Activated CD8-positive, alpha-beta memory T cell treated with anti-CD3 and anti-CD28 coated beads, Interleukin-2, amount 50 U/mL, for 24 hours (primary cell): ENCODE measurements around the gene RAB30.
"Not testable (repeated sequence)": the region's sequence is repeated elsewhere in the genome, so short reads cannot be mapped to it uniquely, and the experiment has no call there.

ENCODE experiments used
- DNase-seq: peaks from one replicate; pipeline ENCODE4 v3.0.0-alpha.2; 2020; ENCODE audit errors: extremely low read depth

RAB30 gene

DNA sequence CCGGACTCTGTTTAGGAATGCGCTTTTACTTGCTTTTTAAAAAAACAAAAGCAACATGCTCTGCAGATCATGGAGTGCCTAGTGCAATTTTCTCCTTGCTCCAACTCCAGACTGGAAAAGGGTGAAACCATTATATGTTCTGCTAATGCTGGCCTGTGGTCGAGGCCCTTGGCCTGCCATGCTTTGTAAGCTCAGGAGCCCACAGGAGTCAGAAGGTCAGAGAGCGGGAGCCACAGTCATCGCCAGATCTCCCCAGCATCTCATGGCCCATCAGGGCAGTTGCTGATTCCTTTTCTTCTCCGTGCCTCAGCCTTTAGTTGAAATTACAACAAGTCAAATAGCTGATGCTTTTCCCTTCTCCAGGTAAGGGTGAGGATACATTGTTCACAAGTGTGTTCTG is 89.8 kb downstream of the RAB30 start:
- DNase-seq, result no peak

DNA sequence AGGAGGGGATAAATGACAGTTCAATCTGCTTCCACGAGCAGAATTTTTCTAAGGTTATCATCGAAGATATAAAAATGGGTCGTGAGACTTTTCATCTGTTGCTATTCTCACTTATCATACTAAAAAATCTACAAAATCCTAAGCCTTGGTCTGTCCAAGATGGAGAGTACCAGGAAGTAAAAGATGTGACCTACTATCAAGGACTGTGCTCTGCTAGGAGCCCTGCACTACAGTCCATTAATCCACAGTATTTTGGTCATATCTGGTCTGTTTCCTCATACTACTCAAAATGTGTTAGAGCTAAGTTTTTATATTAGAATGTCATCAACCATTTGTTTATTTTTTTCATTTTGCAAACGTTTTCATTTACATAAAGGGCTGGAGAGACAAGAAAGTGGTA is 90.8 kb downstream of the RAB30 start:
- no peak for DNase-seq

DNA sequence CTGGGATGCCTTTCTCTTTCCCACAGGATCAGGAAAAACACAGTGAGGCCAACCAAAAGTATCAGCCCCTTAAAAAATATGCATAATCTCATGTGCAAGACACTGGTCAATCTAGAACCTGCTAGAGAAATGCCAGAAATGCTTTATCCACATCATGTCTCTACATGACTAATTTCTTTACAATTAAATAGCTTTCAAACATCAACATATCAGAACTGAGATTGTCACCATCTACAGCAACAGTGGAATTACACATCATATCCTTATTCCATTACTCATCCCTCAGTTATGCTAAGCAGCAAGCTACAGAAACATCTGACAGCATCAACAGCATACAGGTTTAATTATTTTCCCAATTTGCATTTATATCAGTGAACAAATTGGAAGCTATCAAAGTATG is 91.4 kb downstream of the RAB30 start:
- no peak for DNase-seq

DNA sequence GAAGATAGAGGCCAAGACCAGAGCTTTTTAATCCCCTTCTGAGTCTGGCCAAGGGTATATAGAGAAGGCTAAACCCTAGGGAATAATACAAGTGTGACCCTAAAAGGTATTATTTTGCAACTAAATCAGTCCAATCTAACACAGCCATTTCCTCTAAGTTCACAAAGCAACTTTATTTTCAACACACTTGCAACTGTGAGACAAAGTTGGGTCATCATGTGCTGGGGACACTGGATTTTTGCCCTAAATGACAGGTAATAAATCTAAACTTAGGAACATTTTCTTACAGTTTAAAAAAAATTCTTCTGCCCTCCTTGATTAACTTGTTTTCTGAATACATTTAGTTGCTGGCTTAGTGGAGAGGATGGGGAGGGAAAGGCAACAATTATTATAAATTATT is 91.9 kb downstream of the RAB30 start:
- no peak for DNase-seq

DNA sequence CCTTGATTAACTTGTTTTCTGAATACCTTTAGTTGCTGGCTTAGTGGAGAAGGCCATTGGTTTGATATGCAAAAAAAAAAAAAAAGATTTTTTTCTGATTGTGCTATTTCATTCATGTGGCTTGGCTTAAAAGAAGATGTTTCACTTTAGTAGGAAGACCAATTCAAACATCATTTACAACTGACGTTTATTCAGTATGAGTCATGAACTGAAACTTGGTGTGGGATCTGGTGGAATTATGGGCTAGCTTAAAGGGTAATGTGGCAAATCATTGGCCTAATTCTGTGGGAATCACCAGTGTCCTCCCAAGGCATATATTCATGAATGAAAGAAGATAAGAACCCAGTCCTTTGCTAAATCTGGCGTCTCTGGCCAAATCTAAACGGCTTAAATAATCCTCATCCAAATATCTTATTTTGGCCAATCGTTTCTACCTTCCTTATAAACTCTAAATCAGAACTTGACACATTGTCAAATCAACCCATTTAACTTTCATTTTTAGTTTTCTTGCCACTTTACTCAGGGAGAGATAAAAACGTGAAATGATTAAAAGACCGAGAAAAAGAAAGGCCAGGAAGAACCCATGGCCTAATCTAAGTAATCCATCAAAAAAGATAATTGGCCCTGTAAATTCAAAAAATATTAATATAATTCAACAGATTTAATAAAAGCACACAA is 93.1 kb downstream of the RAB30 start:
- DNase-seq, result no peak

DNA sequence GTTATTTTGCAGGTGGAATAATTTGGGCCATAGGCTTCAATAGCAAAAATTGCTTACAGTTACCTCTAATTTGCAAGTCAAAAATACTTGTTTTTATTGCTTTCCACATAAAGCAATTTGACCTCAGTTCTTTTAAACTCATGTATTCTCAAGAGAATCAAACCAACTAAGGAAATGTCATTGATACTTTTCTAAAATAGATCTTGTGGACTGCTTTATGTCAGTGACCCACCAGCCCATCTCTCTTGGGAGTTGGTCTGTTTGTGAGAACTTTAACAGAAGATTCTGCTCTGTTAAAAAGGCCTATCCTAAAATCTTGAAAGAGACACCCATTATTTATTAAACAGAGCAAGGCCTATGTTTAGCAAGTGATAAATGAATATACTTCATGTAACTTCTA is 94.9 kb downstream of the RAB30 start:
- no peak for DNase-seq

DNA sequence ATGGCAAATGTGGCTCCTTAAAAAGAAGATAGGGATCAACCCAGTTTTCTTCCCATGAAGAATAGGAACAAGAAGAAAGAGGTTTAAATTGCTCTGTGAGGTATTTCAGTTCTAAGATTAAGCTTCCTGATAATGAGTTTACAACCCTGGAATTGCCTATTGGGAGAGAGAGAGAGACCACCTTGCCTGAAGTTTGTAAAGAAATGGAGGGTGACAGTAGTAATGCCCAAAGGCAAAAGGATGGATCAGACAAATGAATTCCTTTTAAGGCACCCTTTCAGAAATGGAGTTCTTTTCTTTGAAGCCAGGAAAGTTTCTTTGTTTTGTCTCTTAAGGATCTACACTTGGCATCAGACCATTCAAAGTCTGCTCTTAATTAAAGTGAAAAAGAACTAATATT is 95.8 kb downstream of the RAB30 start:
- no peak for DNase-seq

DNA sequence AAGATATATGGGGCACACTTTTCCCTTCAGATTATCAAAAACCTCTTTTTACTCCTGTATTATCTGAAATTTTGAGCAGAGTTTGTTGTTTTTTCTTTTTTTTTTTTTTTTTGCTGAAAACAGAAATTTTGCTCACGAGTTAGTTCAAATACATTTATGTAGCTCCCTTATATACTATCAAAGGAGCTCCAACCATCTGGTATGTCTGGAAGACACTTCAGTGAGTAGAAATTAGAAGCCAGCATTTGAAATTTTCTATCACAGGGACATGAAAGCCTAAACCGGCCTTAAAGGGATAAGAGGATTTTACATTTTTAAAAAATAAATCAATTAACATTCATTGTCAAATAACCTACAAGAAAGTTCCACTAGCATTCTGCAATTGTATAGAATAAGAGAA is 96.8 kb downstream of the RAB30 start:
- no peak for DNase-seq

DNA sequence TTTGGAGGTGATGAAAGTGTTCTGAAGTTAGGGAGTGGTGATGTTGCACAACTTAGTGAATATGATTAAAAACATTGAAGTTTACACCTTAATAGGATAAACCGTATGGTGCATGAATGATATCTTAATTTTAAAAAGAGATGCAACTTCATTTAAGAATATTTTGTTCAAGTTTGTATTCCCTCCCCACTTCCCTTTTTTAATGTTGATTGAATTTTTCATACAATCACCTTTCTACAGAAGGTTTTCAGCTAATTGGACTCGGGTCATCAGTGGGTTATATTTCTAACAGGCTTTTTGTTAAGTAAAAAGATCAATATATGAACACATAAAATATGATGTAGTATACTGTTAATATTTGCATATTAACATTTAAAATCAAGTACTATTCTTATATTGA is 97.6 kb downstream of the RAB30 start:
- no peak for DNase-seq

DNA sequence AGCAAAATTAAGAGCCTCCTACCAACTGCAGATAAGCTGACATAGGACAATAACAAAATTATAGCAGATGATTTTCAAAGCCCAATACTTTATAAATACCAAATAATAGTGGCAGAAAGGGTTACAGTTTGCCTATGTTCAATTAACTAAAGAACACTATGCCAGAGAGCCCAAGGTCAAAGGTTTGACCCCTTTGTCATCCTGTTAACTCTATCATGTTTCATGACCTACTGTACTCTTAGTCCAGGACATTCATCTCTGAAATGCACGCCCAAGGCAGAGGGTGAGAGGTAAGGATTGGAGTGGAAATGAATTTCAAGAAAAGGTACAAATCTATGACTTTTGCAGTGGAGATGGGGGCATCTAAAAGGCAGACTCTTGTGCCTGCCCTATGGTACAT is 99.6 kb downstream of the RAB30 start:
- no peak for DNase-seq

DNA sequence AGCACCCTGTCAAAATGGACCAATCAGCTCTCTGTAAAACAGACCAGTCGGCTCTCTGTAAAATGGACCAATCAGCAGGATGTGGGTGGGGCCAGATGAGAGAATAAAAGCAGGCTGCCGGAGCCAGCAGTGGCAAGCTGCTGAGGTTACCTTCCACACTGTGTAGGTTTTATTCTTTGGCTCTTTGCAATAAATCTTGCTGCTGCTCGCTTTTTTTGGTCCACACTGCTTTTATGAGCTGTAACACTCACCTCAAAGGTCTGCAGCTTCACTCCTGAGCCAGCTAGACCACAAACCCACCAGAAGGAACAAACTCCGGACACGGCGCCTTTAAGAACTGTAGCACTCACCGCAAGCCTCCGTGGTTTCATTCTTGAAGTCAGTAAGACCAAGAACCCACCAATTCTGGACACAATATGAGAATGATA is 100.2 kb downstream of the RAB30 start:
- DNase-seq, result not testable (repeated sequence)

DNA sequence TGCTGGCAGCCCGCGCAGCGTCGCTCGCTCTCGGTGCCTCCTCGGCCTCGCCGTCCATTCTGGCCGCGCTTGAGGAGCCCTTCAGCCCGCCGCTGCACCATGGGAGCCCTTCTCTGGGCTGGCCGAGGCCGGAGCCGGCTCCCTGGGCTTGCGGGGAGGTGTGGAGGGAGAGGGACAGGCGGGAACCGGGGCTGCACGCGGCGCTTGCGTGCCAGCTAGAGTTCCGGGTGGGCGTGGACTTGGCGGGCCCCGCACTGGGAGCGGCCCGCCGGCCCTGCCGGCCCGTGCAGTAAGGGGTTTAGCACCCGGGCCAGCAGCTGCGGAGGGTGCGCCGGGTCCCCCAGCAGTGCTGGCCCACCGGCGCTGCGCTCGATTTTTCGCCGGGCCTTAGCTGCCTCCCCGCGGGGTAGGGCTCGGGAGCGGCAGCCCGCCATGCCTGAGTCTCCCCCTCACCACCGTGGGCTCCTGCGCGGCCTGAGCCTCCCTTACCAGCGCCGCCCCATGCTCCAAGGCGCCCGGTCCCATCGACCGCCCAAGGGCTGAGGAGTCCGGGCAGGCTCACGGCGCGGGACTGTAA is 101.1 kb downstream of the RAB30 start:
- not testable (repeated sequence) for DNase-seq

DNA sequence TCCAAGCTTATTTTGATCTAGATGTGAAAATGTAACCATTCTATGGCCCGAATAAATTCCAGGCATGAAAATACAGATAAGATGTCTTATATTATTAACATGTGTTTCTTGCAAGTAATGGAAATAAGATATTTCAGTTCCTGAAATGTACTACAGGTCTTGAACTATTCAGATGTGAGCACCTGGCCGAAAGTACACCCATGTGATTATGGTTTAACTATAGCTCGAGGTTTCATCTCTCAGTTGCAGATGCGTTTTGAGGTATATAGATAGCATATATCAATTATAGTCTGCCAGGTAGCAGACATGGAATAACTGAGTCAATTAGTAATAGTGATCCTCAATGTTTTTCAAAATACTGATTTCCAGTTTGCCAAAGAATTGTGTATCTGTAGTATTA is 101.9 kb downstream of the RAB30 start:
- no peak for DNase-seq

DNA sequence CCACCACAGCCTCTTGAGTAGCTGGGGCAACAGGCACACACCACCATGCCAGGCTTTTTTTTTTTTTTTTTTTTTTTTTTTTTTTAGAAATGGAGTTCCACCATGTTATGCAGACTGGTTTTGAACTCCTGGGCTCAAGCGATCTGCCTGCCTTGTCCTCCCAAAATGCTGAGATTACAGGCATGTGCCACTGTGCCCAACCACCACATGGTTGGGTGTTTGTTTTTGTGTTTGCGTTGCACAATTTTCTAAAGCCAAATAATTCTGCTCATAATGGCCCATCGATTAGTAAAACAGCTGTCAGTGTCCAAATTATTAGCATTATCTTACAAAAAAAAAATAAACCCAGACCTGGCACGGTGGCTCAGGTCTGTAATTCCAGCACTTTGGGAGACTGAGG is 104.3 kb downstream of the RAB30 start:
- DNase-seq, result no peak

DNA sequence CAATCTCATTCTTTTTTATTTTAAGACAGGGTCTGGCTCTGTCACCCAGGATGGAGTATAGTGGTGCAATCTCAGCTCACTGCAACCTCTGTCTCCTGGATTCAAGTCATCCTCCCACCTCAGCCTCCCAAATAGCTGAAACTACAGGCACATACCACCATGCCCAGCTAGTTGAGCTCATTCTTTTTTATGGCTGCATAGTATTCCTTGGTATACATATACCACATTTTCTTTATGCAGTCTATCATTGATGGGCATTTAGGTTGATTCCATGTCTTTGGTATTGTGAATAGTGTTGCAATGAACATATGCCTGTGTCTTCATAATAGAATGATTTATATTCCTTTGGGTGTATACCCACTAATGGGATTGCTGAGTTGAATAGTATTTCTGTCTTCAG is 109.7 kb downstream of the RAB30 start:
- not testable (repeated sequence) for DNase-seq

DNA sequence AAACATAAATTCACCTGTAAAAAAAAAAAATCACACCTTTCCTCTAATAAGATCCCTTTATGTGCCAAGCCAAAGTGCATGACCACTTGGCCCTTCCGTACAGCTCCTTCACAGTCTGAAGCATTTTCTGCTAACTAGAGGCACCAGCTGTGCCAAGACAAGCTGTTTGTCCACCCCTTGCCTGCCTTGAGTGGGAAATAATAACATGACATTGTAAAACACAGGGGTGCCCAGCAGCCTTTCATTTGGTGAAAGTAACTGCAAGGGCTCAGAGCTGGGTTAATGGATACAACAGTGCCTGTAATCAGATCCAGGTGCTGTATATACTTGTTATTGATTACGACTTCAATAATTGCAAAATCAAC is 110.9 kb downstream of the RAB30 start:
- DNase-seq, result no peak

DNA sequence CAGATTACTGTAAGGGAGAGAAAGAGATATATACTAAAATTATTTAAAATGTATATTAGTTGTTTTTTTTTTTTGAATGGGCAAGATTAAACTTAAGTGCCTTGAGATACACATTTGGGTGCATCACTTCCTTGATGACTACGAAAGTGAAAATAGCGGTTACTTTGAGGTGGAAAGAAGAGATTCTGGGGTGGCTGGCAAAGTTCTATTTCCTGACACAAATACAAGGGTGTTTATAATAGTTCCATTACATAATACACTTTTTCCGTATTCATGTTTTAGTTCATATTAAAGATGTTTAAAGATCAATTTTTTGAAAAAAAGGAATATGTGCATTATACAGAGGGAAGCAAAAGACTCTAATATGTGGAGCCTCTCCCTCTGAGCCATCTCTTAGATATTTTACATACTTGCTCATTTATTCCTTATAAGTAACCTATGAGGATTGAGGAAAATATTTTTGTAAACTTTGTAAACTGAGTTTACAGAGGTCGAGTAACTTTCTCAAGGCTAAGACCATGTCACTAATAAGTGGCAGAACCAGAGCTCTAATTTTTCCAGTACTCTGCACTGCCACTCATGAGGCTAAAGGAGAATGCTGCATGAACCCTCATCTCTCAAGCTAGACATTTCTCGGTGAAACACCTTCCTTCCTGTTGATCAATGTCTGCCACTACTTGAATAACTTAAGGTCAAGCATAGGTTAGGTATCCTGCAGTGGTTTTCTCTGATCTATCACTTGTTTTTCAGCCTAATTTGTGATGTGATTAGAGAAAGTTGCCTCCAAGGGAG is 111.5 kb downstream of the RAB30 start:
- no peak for DNase-seq

DNA sequence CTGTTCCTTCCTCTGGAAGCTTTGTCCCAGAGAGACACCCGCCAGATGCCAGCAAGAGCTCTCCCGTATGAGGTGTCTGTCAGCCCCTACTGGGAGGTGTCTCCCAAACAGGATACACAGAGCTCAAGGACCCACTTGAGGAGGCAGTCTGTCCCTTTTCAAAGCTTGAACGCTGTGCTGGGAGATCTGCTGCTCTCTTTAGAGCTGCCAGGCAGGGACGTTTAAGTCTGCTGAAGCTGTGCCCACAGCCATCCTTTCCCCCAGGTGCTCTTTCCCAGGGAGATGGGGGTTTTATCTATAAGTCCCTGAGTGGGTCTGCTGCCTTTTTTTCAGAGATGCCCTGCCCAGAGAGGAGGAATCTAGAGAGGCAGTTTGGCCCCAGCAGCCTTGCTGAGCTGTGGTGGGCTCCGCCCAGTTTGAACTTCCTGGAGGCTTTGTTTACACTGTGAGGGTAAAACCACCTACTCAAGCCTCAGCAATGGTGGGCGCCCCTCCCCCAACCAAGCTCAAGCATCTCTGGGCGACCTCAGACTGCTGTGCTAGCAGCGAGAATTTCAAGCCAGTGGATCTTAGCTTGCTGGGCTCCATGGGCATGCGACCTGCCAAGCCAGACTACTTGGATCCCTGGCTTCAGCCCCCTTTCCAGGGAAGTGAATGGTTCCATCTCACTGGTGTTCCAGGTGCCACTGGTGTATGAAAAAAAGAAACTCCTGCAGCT is 115.8 kb downstream of the RAB30 start:
- DNase-seq, result not testable (repeated sequence)

DNA sequence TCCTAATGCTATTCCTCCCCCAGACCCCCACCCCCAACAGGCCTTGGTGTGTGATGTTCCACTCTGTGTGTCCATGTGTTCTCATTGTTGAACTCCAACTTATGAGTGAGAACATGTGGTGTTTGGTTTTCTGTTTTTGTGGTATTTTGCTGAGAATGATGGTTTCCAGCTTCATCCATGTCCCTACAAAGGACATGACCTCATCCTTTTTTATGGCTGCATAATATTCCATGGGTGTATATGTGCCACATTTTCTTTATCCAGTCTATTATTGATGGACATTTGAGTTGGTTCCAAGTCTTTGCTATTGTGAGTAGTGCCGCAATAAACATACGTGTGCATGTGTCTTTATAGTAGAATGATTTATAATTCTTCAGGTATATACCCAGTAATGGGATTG is 121.2 kb downstream of the RAB30 start:
- not testable (repeated sequence) for DNase-seq

DNA sequence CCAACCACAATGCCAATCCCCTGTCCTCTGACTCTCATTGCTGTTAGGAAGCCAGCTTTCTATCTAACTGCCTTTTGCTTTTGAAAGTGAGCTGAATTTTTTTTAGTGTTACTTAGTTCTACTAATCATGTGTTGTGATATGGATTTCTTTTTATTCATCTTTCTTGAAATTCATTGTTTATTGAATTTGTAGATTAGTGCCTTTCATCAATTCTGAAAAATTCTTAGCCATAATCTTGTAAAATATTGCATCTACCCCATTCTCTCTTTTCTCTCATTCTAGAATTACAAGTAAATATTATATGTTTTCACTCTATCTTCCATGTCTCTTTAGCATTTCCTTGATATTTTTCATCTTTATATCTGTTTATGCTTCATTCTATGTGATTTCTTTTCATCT is 122.3 kb downstream of the RAB30 start:
- no peak for DNase-seq

DNA sequence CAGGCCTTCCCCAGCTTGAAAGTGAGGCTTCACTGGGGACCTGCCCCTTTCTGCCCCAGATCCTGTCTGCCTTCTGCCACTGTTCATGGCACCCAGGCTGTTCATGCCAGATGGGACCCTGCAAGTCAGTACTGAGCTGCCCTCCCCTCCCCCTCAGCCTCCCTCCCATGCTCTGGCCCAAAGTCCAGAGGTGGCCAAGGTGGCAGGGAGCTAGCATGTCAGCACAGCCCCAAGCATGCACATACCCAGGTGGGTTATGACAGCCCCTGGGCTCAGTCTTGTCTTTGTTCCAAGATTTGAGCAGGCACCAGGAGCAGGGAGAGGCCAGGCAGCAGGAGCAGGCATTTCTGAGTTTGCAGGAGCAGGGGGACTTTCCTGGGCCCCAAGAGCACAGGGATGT is 126.0 kb downstream of the RAB30 start:
- no peak for DNase-seq

DNA sequence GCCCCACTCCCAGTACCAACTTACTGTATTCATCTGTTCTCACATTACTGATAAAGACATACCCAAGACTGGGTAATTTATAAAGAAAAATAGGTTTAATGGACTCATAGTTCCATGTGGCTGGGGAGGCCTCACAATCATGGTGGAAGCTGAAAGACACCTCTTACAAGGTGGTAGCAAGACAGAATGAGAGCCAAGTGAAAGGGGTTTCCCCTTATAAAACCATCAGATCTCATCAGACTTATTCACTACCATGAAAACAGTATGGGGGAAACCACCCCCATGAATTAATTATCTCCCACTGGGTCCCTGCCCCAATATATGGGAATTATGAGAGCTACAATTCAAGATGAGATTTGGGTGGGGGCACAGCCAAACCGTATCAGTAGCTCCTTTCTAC is 126.7 kb downstream of the RAB30 start:
- DNase-seq, result not testable (repeated sequence)

DNA sequence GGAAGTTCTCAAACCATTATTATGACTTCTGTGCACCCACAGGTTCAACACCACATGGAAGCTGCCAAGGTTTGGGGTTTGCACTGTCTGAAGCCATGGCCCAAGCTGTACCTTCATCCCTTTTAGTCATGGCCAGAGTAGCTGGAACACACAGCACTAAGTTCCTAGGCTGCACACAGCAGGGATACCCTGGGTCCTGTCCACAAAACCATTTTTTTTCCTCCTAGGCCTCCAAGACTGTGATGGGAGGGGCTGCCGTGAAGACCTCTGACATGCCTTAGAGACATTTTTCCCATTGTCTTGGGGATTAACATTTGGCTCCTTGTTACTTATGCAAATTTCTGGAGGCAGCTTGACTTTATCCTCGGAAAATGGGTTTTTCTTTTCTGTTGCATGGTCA is 127.5 kb downstream of the RAB30 start:
- DNase-seq, result no peak
